Parathyroid adenoma (tissue), 2 donors: ENCODE data around the gene FLT3LG.

Experiments
- H2AFZ ChIP-seq: fragments of 300-600 bp; sonication (generic); one replicate; pipeline ENCODE4 v1.7.0; 2017; ENCODE audit warnings: antibody characterized with exemption, mild to moderate bottlenecking
- H3K27ac ChIP-seq: fragments of 300-600 bp; sonication (generic); one replicate; pipeline ENCODE4 v1.7.0; 2017
- H3K27me3 ChIP-seq: fragments of 300-600 bp; sonication (generic); one replicate; pipeline ENCODE4 v1.7.0; 2017; ENCODE audit warnings: low read length; ENCODE audit not compliant: control insufficient read depth, insufficient read depth
- H3K36me3 ChIP-seq: fragments of 300-600 bp; sonication (generic); one replicate; pipeline ENCODE4 v1.7.0; 2017; ENCODE audit warnings: low read length; ENCODE audit not compliant: control insufficient read depth, insufficient read depth
- H3K4me1 ChIP-seq: fragments of 300-600 bp; sonication (generic); one replicate; pipeline ENCODE4 v1.7.0; 2017; ENCODE audit warnings: control low read depth
- H3K4me2 ChIP-seq: fragments of 300-600 bp; sonication (generic); one replicate; pipeline ENCODE4 v1.7.0; 2017; ENCODE audit warnings: low read length
- H3K4me3 ChIP-seq: fragments of 300-600 bp; sonication (generic); one replicate; pipeline ENCODE4 v1.7.0; 2017; ENCODE audit warnings: low read depth, low read length
- H3K79me2 ChIP-seq: fragments of 300-600 bp; sonication (generic); one replicate; pipeline ENCODE4 v1.7.0; 2017; ENCODE audit warnings: control low read depth
- H3K9ac ChIP-seq: fragments of 300-600 bp; sonication (generic); one replicate; pipeline ENCODE4 v1.7.0; 2017; ENCODE audit warnings: mild to moderate bottlenecking
- H3K9me3 ChIP-seq: fragments of 300-600 bp; sonication (generic); one replicate; pipeline ENCODE4 v1.7.0; 2017; ENCODE audit warnings: low read length; ENCODE audit not compliant: control insufficient read depth
- TF ChIP-seq, protein P1 (sequence below): fragments of 300-600 bp; sonication (generic); IDR thresholded peaks from one replicate; pipeline ENCODE4 v1.7.0; 2017; ENCODE audit warnings: antibody characterized with exemption, mild to moderate bottlenecking
- donor health status: primary hyperparathyroidism.

Gene FLT3LG

DNA sequence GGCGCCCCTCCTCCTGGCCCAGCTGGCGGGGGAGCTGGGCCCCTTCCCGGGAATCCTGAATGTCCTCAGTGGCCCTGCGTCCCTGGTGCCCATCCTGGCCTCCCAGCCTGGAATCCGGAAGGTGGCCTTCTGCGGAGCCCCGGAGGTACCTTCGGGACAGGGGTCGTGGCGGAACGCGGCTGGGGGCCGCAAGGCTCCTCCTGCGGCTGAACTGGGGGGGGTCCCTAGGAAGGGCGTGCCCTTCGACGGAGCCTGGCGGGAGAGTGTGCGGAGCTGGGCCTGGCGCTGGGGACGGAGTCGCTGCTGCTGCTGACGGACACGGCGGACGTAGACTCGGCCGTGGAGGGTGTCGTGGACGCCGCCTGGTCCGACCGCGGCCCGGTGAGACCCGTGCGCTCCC, 12.4 kb upstream of the FLT3LG start:
- Histone ChIP-seq H3K9ac (no peak overlapping the region), H2AFZ (no peak overlapping the region), H3K4me1 (no peaks in the 10 kb centered on the region), H3K79me2 (no peaks in the 10 kb centered on the region), H3K9me3 (no peaks in the 10 kb centered on the region), H3K36me3 (no peaks in the 10 kb centered on the region), H3K4me2 (no peak overlapping the region), H3K27ac (no peak overlapping the region), H3K27me3 (no peaks in the 10 kb centered on the region), H3K4me3 (no peak overlapping the region)
- TF ChIP-seq, protein P1, sequence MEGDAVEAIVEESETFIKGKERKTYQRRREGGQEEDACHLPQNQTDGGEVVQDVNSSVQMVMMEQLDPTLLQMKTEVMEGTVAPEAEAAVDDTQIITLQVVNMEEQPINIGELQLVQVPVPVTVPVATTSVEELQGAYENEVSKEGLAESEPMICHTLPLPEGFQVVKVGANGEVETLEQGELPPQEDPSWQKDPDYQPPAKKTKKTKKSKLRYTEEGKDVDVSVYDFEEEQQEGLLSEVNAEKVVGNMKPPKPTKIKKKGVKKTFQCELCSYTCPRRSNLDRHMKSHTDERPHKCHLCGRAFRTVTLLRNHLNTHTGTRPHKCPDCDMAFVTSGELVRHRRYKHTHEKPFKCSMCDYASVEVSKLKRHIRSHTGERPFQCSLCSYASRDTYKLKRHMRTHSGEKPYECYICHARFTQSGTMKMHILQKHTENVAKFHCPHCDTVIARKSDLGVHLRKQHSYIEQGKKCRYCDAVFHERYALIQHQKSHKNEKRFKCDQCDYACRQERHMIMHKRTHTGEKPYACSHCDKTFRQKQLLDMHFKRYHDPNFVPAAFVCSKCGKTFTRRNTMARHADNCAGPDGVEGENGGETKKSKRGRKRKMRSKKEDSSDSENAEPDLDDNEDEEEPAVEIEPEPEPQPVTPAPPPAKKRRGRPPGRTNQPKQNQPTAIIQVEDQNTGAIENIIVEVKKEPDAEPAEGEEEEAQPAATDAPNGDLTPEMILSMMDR = no peak

DNA sequence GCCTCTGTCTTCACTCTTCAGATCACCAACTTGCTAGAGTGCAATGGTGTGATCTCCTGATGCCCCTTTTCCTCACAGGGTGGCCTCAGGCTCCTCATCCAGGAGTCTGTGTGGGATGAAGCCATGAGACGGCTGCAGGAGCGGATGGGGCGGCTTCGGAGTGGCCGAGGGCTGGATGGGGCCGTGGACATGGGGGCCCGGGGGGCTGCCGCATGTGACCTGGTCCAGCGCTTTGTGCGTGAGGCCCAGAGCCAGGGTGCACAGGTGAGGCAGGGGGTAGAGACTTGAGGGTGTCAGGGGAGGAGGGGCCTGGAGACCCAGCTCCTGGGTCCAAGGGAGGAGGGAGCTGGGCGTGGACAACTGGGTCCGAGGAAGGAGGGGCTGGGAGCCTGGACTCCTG, 11.5 kb upstream of the FLT3LG start:
- H2AFZ ChIP-seq = no peak overlapping the region
- H3K9ac ChIP-seq = no peak overlapping the region
- TF ChIP-seq, protein P1 = no peak
- no peaks in the 10 kb centered on the region for H3K4me1 ChIP-seq
- no peak overlapping the region for H3K4me2 ChIP-seq
- no peak overlapping the region for H3K4me3 ChIP-seq
- no peaks in the 10 kb centered on the region for H3K79me2 ChIP-seq
- H3K27ac ChIP-seq = no peak overlapping the region
- H3K36me3 ChIP-seq = no peaks in the 10 kb centered on the region
- H3K9me3 ChIP-seq = no peaks in the 10 kb centered on the region
- no peaks in the 10 kb centered on the region for H3K27me3 ChIP-seq

DNA sequence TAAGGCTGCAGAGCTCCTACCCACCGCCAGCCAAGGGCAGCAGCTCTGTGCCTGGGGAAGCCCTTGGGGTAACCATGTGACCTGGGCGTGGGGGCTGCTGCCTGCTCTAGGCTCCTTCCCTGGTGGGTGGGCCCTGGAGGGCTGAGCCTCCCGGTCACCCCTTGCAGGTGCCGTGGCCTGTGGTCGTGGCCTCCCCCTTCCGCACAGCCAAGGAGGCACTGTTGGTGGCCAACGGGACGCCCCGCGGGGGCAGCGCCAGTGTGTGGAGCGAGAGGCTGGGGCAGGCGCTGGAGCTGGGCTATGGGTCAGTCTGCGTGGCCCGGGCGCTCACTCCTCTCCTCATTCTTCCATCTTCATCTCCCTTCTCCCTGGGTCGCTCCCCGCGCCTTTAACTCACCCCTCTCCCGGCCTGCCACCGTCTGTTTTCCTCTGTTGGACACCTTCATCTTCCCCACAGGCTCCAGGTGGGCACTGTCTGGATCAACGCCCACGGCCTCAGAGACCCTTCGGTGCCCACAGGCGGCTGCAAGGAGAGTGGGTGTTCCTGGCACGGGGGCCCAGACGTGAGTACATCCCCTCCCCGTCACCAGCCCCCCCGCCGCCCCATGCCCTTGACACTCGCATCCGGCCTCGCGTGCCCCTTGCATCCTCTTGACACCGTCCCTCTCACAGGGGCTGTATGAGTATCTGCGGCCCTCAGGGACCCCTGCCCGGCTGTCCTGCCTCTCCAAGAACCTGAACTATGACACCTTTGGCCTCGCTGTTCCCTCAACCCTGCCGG, 9.9 kb upstream of the FLT3LG start:
- H3K36me3 ChIP-seq = no peaks in the 10 kb centered on the region
- no peak overlapping the region for H3K27ac ChIP-seq
- H3K79me2 ChIP-seq = no peaks in the 10 kb centered on the region
- H3K9ac ChIP-seq = no peak overlapping the region
- no peaks in the 10 kb centered on the region for H3K4me1 ChIP-seq
- no peak overlapping the region for H2AFZ ChIP-seq
- TF ChIP-seq, protein P1 = no peak
- H3K4me2 ChIP-seq = no peak overlapping the region
- no peak overlapping the region for H3K4me3 ChIP-seq
- H3K27me3 ChIP-seq = no peaks in the 10 kb centered on the region
- no peaks in the 10 kb centered on the region for H3K9me3 ChIP-seq

DNA sequence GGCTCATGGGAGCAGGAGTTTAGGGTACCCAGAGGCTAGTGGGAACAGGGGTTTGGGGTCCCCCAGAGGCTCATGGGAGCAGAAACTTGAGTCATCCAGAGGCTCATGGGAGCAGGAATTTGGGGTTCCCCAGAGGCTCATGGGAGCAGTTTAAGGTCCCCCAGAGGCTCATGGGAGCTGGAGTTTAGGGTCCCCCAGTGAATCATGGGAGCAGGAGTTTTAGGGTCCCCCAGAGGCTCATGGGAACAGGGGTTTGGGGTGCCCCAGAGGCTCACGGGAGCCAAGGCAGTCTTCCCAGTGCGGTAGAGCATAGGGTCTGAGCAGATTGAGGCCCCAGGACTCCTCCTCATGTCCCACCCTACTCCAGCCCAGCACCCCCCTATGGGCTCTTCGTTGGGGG, 8.6 kb upstream of the FLT3LG start:
- Histone ChIP-seq H3K4me2 (no peak overlapping the region), H3K4me3 (no peak overlapping the region), H3K27me3 (no peaks in the 10 kb centered on the region), H3K9me3 (no peaks in the 10 kb centered on the region), H3K4me1 (no peaks in the 10 kb centered on the region), H2AFZ (no peak overlapping the region), H3K27ac (no peak overlapping the region), H3K36me3 (no peaks in the 10 kb centered on the region), H3K9ac (no peak overlapping the region), H3K79me2 (no peaks in the 10 kb centered on the region)
- TF ChIP-seq, protein P1 = no peak

DNA sequence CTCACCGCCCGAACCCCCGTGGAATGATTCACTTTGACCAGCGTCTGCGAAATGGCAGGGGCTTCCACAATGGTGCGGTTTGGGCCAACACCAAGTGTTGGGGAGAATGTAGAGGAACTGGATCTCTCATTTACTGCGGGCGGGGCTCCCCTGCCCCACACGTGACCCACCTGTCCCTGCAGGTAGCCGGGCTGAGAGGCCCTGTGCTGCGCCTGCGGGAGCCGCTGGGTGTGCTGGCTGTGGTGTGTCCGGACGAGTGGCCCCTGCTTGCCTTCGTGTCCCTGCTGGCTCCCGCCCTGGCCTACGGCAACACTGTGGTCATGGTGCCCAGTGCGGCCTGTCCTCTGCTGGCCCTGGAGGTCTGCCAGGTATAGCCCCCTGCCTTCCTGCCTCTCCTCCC, 5.8 kb upstream of the FLT3LG start:
- Histone ChIP-seq H2AFZ (no peak overlapping the region), H3K79me2 (no peaks in the 10 kb centered on the region), H3K4me3 (no peak overlapping the region), H3K4me2 (no peak overlapping the region), H3K9me3 (no peaks in the 10 kb centered on the region), H3K4me1 (no peaks in the 10 kb centered on the region), H3K27me3 (no peaks in the 10 kb centered on the region), H3K36me3 (no peaks in the 10 kb centered on the region), H3K9ac (no peak overlapping the region), H3K27ac (peak overlapping the region; percentile 43)
- TF ChIP-seq, protein P1 = no peak
